ENCODE data around the gene SYT2. TPM values are rescaled to one million over a fixed set of nuclear protein-coding genes. Genes with fewer than 3 reads are reported as not detected.

Gene SYT2
- total and polyA plus RNA-seq, 11 donors, result 0.03 to 0.09 (median 0.06) TPM; not detected in 6

DNA sequence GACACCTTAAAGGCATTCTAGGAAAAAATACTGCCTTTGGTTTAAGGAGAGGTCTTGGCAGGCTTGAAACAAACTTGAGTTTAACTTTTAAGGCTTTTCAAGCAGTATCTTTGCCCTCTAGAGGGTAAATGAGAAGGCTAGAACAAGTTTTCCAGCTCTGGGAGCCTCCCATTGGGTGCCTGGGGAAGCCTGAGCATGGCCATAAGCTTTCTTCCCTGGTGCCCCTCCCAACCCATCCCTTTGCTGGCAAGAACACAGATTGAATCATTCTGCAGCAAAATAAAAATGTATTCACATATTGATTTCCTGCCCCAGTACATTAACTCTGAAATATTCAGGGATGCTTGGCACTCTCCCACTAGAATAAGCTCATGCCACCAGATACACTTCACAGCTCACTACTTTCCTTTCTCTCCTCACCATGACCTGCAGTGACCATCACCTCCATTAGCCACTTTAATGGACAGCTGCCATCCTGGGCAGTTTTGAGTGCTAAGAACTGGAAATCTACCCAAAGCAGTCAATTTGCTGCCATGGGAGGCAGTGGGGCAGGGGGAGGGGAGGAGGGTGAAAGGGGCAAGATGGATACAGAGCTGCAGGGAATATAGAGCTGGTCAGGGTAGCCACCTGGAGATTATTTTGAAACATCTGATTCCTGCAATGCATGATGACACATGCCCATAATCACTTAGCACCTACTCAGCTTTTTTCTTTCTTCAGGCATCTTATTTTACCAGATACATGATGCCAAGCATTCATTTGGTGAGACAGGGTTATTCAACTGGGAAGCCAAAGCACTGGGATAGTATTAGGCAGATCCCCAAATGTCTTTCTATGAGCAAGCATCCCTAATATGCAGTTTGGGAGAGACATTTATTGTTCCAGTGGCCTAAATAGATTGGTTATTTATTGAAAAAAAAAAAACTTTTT lies 140.6 kb downstream of the SYT2 start:
- Histone ChIP-seq H3K27me3 (no peaks in the 10 kb centered on the region), H3K4me1 (peaks cover 0 to 84% (median 35%) of the 10 kb centered on the region in 12 donors), H3K4me3 (no peak overlapping the region), H3K9me3 (no peaks in the 10 kb centered on the region), H3K27ac (peak overlapping the region in 3 of 12 donors; percentile 9 to 78 (median 35)), H3K36me3 (peaks cover 3 to 100% (median 52%) of the 10 kb centered on the region in 9 donors)
- no peak for DNase-seq
- intact Hi-C loops (cut with DNase I), result loop anchor here in 9 of 10 donors (5.0 to 10.0 kb wide), 5 partner anchors 55 to 225 kb away; partner anchors contain the start of genes PPP1R12B (in 1 of the 9), SYT2 (in 1 of the 9) and UBE2T (in 1 of the 9)
- TF ChIP-seq CTCF (IDR thresholded peaks at IDR 0.05) (no peak), POLR2A (IDR thresholded peaks at IDR 0.05) (no peak)
- ATAC-seq, result no peak

DNA sequence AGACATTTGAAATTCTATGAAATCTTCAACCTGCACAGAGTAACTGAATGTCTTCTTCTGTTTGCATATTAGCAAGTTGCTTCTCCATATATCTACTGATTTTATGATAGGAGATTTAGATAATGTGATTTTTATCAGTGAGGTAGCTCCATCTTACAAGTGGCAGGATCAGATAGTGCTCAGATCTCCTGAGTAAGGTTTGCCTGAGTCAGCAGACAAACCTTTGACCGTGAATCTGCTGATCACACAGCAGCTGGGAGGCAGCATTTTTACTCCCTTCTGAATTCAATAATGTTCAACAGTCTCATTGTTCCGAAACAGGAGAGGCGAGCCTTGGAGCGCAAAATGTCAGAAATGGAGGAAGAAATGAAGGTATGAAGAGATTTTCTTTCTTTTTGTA lies 141.4 kb downstream of the SYT2 start:
- H3K9me3 ChIP-seq, result no peaks in the 10 kb centered on the region
- DNase-seq (no peak), ATAC-seq (no peak)
- H3K4me1 ChIP-seq, result peaks cover 0 to 85% (median 36%) of the 10 kb centered on the region in 12 donors
- TF ChIP-seq CTCF (IDR thresholded peaks at IDR 0.05) (no peak), POLR2A (IDR thresholded peaks at IDR 0.05) (no peak)
- intact Hi-C loops (cut with DNase I), result loop anchor here in 3 of 10 donors (5.0 to 10.0 kb wide), 3 partner anchors 54 to 67 kb away; no protein-coding TSS in a partner anchor
- no peaks in the 10 kb centered on the region for H3K27me3 ChIP-seq
- H3K36me3 ChIP-seq, result peaks cover 3 to 100% (median 59%) of the 10 kb centered on the region in 9 donors
- peak overlapping the region in 7 of 12 donors; percentile 15 to 78 (median 44) for H3K27ac ChIP-seq
- 69 to 84% (median 78%) methylated on average over 4 of the region's 4 CpGs for WGBS, 4 donors
- H3K4me3 ChIP-seq, result no peak overlapping the region

DNA sequence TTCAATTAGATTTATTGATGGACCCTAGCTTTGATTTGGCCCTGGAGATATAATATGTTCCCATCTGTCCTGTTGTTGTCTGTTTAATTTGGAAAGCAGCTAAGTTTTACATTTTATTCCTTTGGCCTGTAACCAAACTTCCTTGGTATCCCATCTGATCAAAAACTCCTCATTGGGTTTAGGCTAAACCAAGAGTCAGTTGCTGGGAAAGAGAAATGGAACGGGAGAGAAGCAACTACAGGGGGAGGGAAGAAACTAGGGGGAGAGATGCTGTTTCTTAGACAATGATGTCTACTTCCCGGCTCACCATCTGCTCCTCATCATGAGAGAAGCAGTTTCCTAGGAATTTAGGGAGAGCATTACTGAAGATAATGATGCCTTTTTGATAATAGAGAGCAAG lies 141.8 kb downstream of the SYT2 start:
- peak overlapping the region in 7 of 12 donors; percentile 15 to 78 (median 46) for H3K27ac ChIP-seq
- WGBS, 4 donors, result 56 to 69% (median 65%) methylated on average over 2 of the region's 2 CpGs
- DNase-seq (no peak), ATAC-seq (no peak)
- intact Hi-C loops (cut with DNase I), result loop anchor here in 3 of 10 donors (5.0 to 10.0 kb wide), 3 partner anchors 54 to 66 kb away; no protein-coding TSS in a partner anchor
- H3K27me3 ChIP-seq, result no peaks in the 10 kb centered on the region
- TF ChIP-seq POLR2A (IDR thresholded peaks at IDR 0.05) (no peak), CTCF (IDR thresholded peaks at IDR 0.05) (no peak)
- peaks cover 3 to 100% (median 58%) of the 10 kb centered on the region in 9 donors for H3K36me3 ChIP-seq
- H3K4me3 ChIP-seq, result no peak overlapping the region
- peaks cover 0 to 86% (median 36%) of the 10 kb centered on the region in 12 donors for H3K4me1 ChIP-seq
- H3K9me3 ChIP-seq, result no peaks in the 10 kb centered on the region

GRCh38 chr1:202567738-202568137 lies 142.5 kb downstream of the SYT2 start:
- no peak for ATAC-seq
- TF ChIP-seq POLR2A (IDR thresholded peaks at IDR 0.05), result no peak
- no peak for TF ChIP-seq CTCF (IDR thresholded peaks at IDR 0.05)
- peaks cover 0 to 84% (median 39%) of the 10 kb centered on the region in 12 donors for H3K4me1 ChIP-seq
- intact Hi-C loops (cut with DNase I), result loop anchor here in 3 of 10 donors (5.0 to 10.0 kb wide), 3 partner anchors 53 to 65 kb away; no protein-coding TSS in a partner anchor
- peak overlapping the region in 8 of 12 donors; percentile 28 to 78 (median 48) for H3K27ac ChIP-seq
- no peak overlapping the region for H3K4me3 ChIP-seq
- H3K27me3 ChIP-seq, result no peaks in the 10 kb centered on the region
- WGBS, 4 donors, result 62 to 73% (median 71%) methylated on average over 4 of the region's 4 CpGs
- peaks cover 3 to 100% (median 59%) of the 10 kb centered on the region in 9 donors for H3K36me3 ChIP-seq
- no peaks in the 10 kb centered on the region for H3K9me3 ChIP-seq
- DNase-seq, result no peak

All from heart left ventricle (tissue), 16 donors.